GM20431 (cell line): ENCODE data around the gene FRMPD1.
"Not testable (repeated sequence)": the region's sequence is repeated elsewhere in the genome, so short reads cannot be mapped to it uniquely, and the experiment has no call there.

Source experiments
- in situ Hi-C: fragments of 300-500 bp; cut with MseI, MboI; formaldehyde crosslinking; loops from one replicate; pipeline ENCODE4 v1.15.0; 2020; ENCODE audit warnings: low sequenced_read_pairs; ENCODE audit not compliant: unreplicated experiment

Gene FRMPD1, protein sequence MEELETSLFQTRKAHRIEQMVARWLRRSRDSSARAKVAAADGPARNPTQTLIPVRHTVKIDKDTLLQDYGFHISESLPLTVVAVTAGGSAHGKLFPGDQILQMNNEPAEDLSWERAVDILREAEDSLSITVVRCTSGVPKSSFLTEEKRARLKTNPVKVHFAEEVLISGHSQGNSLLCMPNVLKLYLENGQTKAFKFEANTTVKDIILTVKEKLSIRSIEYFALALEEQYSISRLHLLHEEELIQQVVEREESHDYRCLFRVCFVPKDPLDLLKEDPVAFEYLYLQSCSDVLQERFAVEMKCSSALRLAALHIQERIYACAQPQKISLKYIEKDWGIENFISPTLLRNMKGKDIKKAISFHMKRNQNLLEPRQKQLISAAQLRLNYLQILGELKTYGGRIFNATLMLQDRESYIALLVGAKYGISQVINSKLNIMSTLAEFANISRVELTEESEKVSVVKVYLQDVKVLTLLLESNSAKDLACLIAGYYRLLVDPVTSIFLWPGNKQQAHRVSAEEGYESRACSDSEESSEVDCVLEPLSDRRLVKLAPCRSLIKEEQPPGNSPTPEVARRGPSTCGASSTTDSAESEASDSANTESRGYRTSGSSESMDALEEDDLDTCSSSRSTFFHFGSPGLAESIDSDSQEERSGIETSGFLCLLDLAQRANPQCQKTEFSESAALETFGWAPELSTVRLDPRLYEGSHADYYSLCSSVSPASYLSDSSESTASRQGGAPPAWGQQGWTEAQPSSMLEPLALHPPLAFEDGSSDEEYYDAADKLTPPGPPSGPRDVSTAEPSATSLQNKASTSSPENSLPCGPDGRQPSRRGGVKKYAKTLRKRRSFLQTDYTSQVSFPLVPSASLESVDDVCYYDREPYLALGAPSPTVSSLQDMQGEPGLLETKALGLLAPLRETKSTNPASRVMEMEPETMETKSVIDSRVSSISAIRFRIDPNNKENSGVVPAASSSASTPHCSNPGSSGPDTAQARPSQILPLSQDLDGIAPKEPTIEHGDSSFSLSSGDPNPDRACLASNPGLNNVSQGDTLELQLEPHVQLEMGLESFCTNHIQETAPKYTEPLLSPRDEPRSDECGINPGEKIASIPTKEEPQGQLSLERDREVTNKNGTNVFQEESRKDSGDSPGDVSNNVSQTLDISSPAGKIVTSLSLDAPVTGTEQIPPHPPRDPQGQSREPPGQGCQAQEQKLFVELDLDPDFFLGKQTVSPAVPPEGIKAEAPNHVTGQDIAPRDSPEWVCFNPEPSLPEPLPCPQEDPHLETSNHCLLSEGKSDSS (N-terminal part only)

DNA sequence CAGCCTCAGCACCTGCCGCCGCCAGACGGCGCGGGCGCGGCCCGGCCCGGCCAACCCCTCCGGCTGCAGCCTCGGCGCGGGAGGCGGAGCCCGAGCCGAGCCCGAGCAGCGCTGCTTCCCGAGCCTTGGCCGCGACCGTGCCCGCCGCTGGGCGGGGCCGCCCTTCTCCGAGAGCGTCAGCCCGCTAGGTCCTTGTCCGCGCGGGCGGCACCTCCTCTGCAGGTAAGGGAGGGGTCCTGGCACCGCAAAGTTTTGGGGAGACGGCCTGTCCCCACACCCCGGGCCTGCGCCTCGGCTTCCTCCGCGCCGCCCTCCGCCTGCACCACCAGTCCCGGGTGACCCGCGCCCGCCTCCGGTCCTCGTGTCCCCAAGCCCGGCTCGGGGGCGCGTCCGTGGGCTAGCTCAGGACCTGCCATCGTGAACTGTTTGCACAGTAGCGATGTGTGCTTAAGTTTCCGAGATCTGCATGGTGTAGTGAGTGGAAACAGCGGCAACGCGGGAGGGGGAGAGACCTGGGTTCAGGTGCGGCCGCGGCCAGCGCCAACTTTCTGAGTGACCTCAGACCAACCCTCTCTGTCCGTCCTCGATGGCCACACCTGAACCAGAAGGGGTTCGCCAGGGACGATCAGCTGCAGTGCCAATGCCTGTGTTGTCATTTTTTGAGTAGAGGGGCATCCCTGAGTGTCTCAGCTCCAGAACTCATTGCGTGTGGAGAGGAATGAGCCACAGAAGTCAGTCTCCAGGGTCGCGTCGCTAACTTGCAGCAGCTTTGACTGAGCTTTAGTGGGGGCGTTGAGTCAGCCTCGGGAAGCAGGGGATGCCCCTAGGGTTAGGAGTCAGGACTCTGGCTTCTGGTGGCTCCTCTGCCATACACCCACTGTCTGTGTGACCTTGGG lies at the start of gene FRMPD1:
FRMPD1 (plus strand) TSS at position 82 of the 896 bp plus-strand sequence. CDS start 41,688 bp downstream, outside the sequence.
- in situ Hi-C loops: no loop called here

DNA sequence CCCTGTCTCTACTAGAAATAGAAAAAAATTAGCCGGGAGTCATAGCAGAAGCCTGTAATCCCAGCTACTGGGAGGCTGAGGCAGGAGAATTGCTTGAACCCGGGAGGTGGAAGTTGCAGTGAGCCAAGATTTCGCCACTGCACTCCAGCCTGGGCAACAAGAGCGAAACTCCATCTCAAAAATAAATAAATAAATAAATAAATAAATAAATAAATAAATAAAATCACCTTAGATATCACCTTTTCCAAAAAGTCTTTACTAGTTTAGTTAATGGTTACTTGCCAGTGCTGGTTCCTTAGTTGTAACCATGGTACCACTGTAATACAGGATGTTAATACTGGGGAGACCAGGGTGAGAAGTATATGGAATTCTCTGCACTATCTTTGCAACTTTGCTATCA lies 48.7 kb upstream of the FRMPD1 start:
- in situ Hi-C loops: not testable (repeated sequence)

GRCh38 chr9:37602817-37603216 lies 47.9 kb upstream of the FRMPD1 start:
- in situ Hi-C loops: no loop called here

DNA sequence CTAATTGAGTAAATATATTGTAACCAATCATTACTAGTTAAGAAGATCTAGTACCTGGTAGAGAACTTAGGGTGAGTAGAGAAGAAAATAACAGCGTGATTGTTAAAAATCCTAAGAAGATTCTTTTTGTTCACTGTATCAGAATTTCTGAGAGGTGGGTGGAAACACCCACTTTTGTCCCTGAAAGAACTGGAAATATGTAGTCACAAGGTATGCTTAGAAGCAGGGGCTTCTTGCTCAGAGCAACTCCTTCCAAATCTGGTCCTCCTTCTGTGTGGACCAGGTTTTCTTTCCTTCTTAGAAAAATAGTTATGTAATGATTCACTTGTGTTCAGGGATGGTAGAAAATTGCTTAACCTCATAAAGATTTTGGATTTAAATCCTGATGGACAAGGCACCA lies 46.5 kb upstream of the FRMPD1 start:
- in situ Hi-C loops: no loop called here

DNA sequence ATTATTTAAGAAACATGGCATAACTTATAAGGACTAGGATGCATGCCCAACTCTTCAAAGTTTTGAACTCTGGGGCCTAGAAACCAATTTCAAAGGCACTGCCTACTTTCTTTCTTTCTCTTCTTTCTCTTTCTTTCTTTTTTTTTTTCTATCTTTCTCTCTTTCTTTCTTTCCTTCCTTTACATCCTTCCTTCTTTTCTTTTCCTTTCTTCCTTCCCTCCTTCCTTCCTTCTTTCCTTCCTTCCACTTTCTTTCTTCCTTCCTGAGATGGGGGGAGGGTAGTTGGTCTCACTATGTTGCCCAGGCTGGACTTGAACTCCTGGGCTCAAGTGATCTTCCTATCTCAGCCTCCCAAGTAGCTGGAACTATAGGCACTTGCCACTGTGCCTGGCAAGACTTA lies 42.5 kb upstream of the FRMPD1 start:
- in situ Hi-C loops: no loop called here

- in situ Hi-C loops: no loop called here
These were observed 40.9 kb upstream of the FRMPD1 start for GRCh38 chr9:37609735-37610397.

- in situ Hi-C loops: no loop called here
These were observed 39.7 kb upstream of the FRMPD1 start for GRCh38 chr9:37611014-37611413.

GRCh38 chr9:37611961-37612360 lies 38.8 kb upstream of the FRMPD1 start:
- in situ Hi-C loops: no loop called here

- in situ Hi-C loops: no loop called here
These were observed 33.6 kb upstream of the FRMPD1 start for GRCh38 chr9:37617161-37617560.

DNA sequence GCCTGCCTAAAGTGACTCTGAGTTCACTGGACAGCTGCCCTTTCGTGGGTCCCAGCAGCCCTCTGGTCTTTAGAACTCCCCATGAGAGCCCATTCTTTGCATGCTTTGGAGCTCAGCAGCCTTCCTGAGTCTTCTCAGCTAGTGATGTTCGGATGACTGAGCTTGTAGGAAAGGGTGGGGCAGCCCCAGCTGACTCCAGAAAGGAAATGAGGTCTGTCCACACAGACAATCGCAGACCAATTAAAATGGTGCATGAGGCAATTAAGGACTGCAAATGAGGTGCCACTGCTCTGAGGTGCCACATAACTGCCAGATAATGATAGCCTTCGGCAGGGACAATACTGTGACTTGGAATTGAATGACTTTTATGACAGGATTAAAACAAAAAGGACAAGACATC lies 32.9 kb upstream of the FRMPD1 start:
- in situ Hi-C loops: no loop called here

DNA sequence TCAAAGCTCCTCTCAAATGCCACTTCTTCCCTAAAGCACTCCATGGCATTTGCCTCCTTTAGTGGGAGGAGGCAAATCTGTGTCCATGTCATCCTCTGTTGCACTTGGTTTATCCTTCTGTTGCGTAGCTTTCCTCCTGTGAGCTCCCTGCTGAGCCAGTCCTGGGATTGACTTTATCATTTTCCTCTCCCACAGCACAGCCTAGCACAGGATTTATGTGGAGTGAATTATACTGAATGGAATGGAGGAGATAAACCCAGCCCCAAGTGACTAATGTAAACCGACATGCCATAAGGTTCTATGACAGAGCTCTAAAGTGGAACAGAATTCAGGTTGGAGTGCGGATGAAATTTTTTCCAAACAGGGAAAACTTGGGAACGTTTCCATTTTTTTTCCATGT lies 31.9 kb upstream of the FRMPD1 start:
- in situ Hi-C loops: no loop called here

DNA sequence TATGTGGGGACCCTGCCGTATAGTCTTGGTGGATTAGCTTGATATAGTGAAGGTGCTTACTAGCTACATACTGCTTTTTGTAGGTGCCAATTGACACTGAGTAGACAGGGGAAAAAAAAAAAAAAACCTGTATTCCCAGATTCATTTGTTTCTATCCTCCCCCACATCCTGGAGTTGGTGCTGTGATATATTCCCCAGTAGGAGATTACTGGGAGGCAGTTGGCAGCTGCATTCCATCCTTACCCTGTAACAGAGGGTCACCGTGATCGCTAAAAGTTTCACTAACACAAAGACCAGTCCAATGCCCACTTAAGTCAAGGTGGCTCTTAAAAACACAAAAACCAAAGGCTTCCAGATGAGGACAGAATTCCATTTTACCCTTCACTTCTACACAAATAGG lies 30.9 kb upstream of the FRMPD1 start:
- in situ Hi-C loops: no loop called here

DNA sequence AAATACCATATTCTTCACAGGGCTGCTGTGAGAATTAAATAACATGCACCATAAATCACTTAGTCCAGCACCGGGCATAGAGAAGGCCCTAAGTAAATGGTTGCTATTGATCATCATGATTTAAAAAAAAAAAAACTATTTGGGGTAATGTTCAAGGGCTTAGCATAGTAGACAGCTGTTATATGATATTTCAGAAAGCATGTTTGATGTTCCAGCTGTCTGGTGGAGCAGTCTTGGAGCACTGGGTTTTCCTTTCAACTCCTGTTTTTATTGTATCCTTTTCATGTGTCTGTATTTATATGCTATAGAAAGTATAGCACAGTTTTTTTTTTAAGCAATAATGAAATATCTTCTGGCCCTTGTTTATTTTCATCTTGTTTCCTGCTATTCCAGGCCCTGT lies 30.4 kb upstream of the FRMPD1 start:
- in situ Hi-C loops: no loop called here

GRCh38 chr9:37621273-37622121 lies 29.3 kb upstream of the FRMPD1 start:
- in situ Hi-C loops: no loop called here

GRCh38 chr9:37622462-37622861 lies 28.3 kb upstream of the FRMPD1 start:
- in situ Hi-C loops: no loop called here

DNA sequence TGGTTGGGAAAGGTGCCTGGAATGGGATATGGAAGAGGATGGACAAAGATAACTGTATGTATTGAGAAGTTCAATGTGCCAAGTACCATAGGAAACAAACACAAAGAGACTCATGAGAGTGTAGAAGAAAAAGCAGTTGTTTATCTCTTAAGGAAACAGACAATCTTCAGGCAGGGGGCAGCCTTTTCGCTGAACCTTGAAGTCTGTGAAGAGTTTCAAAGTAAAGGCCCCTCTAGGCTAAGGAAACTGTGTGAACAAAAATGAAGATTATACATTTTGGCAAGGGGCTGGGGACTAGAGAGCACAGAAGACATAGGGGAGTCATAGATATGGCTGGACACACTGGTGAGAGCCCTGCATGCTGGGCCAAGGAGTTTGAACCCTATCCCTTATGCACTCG lies 27.5 kb upstream of the FRMPD1 start:
- in situ Hi-C loops: no loop called here

DNA sequence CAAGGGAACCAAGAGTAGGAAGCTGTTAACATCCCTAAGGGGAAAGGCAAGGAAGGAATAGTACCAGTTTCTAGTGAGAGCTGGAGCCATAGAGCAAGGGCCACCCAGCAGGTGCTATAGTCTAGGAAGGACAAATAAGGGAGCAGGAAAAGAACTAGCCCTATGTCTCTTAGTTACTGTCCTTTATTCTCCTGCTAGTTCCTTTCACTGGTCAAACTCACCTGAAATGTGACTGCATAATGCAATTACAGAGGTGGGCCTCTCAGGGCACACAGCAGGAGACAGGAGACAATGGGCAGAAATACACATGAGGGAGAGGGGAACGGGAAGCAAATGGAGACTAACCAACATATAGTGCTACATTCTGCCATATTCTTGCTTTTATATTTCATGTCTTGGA lies 26.7 kb upstream of the FRMPD1 start:
- in situ Hi-C loops: no loop called here
